PC-9 (cell line): Measurements from ENCODE around the gene SLC35D1. TPM values are rescaled to one million over a fixed set of nuclear protein-coding genes. Genes with fewer than 3 reads are reported as not detected.

Source experiments
- BruUV-seq: library from RNA; stranded (reverse); fragments of 400-500 nt; replicated peaks from 2 replicates; lab custom pipeline; 2021; lab: Mats Ljungman, UMichigan
- CTCF ChIA-PET: fragments of 300-600 bp; sonication (Branson Sonifier 250); formaldehyde crosslinking; loops from one replicate; lab custom pipeline; 2022; ENCODE audit warnings: antibody characterized with exemption; lab: Charles Lee
- POLR2A ChIA-PET: fragments of 300-600 bp; sonication (Branson Sonifier 250); formaldehyde crosslinking; loops from one replicate; lab custom pipeline; 2022; ENCODE audit warnings: antibody characterized with exemption; ENCODE audit not compliant: unreplicated experiment; lab: Charles Lee
- DNase-seq, 2 experiments: peaks; one replicate each; pipeline versions ENCODE4 v3.0.0 to v3.0.0-alpha.2; 2015 to 2022; ENCODE audit warnings: mixed read lengths in 1 of 2
- H2AFZ ChIP-seq: fragments of 200-600 bp; sonication (generic); 2 replicates; pipeline ENCODE4 v1.8.1; 2017; ENCODE audit warnings: antibody characterized with exemption
- H3F3A ChIP-seq: fragments of 200-600 bp; sonication (generic); 2 replicates; pipeline ENCODE4 v1.8.1; 2017; ENCODE audit warnings: antibody characterized with exemption, mild to moderate bottlenecking, low read depth; ENCODE audit not compliant: insufficient read depth
- H3K27ac ChIP-seq: fragments of 200-600 bp; sonication (generic); 2 replicates; pipeline ENCODE4 v1.6.1; 2016; ENCODE audit warnings: mixed run types
- H3K27me3 ChIP-seq: fragments of 200-600 bp; sonication (generic); 2 replicates; pipeline ENCODE4 v1.6.1; 2016; ENCODE audit warnings: low read depth, mixed run types; ENCODE audit not compliant: insufficient read depth
- H3K36me3 ChIP-seq: fragments of 200-600 bp; sonication (generic); 2 replicates; pipeline ENCODE4 v1.6.1; 2016; ENCODE audit warnings: low read depth, mixed run types
- H3K4me1 ChIP-seq: fragments of 200-600 bp; sonication (generic); replicated peaks from 2 replicates; pipeline ENCODE4 v1.6.1; 2016; ENCODE audit warnings: mixed run types; ENCODE audit not compliant: insufficient read depth
- H3K4me2 ChIP-seq: fragments of 200-600 bp; sonication (generic); 2 replicates; pipeline ENCODE4 v1.6.1; 2017; ENCODE audit warnings: mixed run types
- H3K4me3 ChIP-seq: fragments of 200-600 bp; sonication (generic); 2 replicates; pipeline ENCODE4 v1.6.1; 2016; ENCODE audit warnings: mixed run types
- H3K79me2 ChIP-seq: fragments of 200-600 bp; sonication (generic); 2 replicates; pipeline ENCODE4 v1.6.1; 2017; ENCODE audit warnings: low read depth, mixed run types
- H3K9me2 ChIP-seq: fragments of 200-600 bp; sonication (generic); 2 replicates; pipeline ENCODE4 v1.8.1; 2017; ENCODE audit warnings: mild to moderate bottlenecking; ENCODE audit not compliant: insufficient read depth
- H3K9me3 ChIP-seq: fragments of 200-600 bp; sonication (generic); 2 replicates; pipeline ENCODE4 v1.8.1; 2016; ENCODE audit warnings: low read depth; ENCODE audit not compliant: insufficient read depth
- H4K20me1 ChIP-seq: fragments of 200-600 bp; sonication (generic); 2 replicates; pipeline ENCODE4 v1.8.1; 2017; ENCODE audit not compliant: insufficient read depth
- EZH2 ChIP-seq: fragments of 200-600 bp; sonication (generic); IDR thresholded peaks from 2 replicates; pipeline ENCODE4 v1.8.0; 2017; ENCODE audit warnings: antibody characterized with exemption, low read depth
- intact Hi-C: fragments of 100-400 bp; cut with micrococcal nuclease; formaldehyde crosslinking; loops from one replicate; pipeline ENCODE4 v1.10.0; 2022; ENCODE audit not compliant: unreplicated experiment
- total RNA-seq: library from RNA; stranded (reverse); gene quantifications from 2 replicates; pipeline ENCODE4 v1.2.3, GENCODE V29; 2021
- TF ChIP-seq, protein P1 (sequence below): fragments of 200-600 bp; sonication (generic); conservative IDR thresholded peaks from 2 replicates; pipeline ENCODE4 v1.6.1; 2017; ENCODE audit warnings: mixed run types, antibody characterized with exemption, mild to moderate bottlenecking, moderate library complexity

Gene SLC35D1
- total RNA-seq, 1 experiment from 2014 or later, result 2.6 TPM

DNA sequence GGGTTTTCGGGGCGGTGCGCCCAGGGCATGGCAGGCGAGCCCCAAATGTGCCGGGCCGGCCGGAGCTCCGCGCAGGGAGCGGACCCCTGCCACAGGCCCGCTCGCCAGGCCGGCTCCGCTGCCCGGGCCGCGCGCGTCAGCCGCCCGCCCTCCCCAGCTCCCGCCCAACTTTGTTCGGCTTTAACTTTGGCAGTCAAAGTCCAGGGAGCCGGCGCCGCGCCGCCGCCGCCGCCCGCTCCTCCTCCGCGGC, 488 bp downstream of the SLC35D1 start:
- no peaks in the 10 kb centered on the region for H3K36me3 ChIP-seq
- H3K27ac ChIP-seq, result peak overlapping the region; percentile 41; the same call in 1 of the 2 replicates
- H3K27me3 ChIP-seq, result no peaks in the 10 kb centered on the region
- BruUV-seq, result no TSS peak
- no peaks in the 10 kb centered on the region for H3K9me3 ChIP-seq
- H3K4me1 ChIP-seq, result peaks cover 13% of the 10 kb centered on the region
- H2AFZ ChIP-seq, result peak overlapping the region; percentile 99
- no peaks in the 10 kb centered on the region for H3F3A ChIP-seq
- TF ChIP-seq EZH2, result no peak
- TF ChIP-seq, protein P1, sequence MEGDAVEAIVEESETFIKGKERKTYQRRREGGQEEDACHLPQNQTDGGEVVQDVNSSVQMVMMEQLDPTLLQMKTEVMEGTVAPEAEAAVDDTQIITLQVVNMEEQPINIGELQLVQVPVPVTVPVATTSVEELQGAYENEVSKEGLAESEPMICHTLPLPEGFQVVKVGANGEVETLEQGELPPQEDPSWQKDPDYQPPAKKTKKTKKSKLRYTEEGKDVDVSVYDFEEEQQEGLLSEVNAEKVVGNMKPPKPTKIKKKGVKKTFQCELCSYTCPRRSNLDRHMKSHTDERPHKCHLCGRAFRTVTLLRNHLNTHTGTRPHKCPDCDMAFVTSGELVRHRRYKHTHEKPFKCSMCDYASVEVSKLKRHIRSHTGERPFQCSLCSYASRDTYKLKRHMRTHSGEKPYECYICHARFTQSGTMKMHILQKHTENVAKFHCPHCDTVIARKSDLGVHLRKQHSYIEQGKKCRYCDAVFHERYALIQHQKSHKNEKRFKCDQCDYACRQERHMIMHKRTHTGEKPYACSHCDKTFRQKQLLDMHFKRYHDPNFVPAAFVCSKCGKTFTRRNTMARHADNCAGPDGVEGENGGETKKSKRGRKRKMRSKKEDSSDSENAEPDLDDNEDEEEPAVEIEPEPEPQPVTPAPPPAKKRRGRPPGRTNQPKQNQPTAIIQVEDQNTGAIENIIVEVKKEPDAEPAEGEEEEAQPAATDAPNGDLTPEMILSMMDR, result no peak
- peaks cover 7% of the 10 kb centered on the region; the same call in 1 of the 2 replicates for H3K79me2 ChIP-seq
- DNase-seq, result peak; percentile 40 to 57
- H4K20me1 ChIP-seq, result no peaks in the 10 kb centered on the region
- no peaks in the 10 kb centered on the region for H3K9me2 ChIP-seq
- CTCF ChIA-PET, result no interaction called here
- H3K4me3 ChIP-seq, result peak overlapping the region; percentile 99
- POLR2A ChIA-PET, result interaction anchor here (0.6 kb wide), 1 partner anchor 115 kb away, joined by 3 read pairs; no protein-coding TSS in a partner anchor
- H3K4me2 ChIP-seq, result peak overlapping the region; percentile 97
- intact Hi-C loops, result loop anchor here (2.0 to 10.0 kb wide), 2 partner anchors 129 to 161 kb away; partner anchors contain the start of genes DNAI4 and MIER1

DNA sequence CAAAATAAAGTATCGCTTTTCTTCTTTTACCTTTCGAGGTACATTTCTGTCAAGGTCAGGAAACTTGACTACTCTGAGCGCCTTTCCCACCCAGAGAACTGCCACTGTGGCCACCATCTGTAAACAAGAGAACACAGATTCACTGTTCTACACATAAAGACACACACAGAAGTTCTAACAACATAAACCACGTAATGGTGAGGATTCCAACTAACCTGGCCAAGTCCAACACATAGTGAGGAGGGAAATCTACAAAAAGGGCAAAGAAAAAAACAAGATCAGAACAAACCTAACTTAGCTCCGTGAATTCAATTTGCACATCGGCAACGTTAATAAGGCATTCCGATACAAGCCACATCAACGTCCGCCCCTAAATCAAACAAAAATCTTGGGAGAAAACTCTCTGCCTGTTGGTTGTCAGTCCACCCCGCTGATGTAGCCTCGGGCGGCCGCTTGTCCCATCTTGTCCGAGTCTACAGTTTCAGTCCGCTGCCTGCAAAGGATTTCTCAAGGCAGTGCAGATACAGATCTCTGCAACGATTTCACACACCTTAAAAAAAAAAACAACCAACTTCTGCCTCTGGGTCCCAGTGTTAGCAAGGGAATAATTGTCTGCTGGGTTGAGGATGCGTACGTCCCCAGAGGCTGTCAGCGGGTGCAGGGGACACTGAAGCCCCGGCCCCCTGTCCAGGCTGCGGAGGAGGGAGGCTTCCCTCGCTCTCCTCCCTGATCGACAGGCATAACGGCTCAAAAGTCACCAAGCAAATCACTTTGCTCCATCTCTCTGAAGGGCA, 1.0 kb downstream of the SLC35D1 start:
- Histone ChIP-seq H3K36me3 (no peaks in the 10 kb centered on the region), H3K9me2 (no peaks in the 10 kb centered on the region), H4K20me1 (no peaks in the 10 kb centered on the region), H3K27me3 (no peaks in the 10 kb centered on the region), H3K4me1 (peaks cover 13% of the 10 kb centered on the region), H3K4me2 (peak overlapping the region; percentile 97), H3K79me2 (peaks cover 7% of the 10 kb centered on the region; the same call in 1 of the 2 replicates), H3K9me3 (no peaks in the 10 kb centered on the region), H3F3A (no peaks in the 10 kb centered on the region), H3K27ac (no peak overlapping the region), H3K4me3 (peak overlapping the region; percentile 99), H2AFZ (peak overlapping the region; percentile 99)
- intact Hi-C loops, result loop anchor here (2.0 to 10.0 kb wide), 2 partner anchors 128 to 162 kb away; partner anchors contain the start of genes DNAI4 and MIER1
- TSS peak; percentile 46 for BruUV-seq
- ChIA-PET CTCF (no interaction called here), POLR2A (interaction anchor here (0.6 kb wide), 1 partner anchor 114 kb away, joined by 3 read pairs; no protein-coding TSS in a partner anchor)
- DNase-seq, result peak; percentile 62 to 69
- TF ChIP-seq, protein P1, result no peak
- TF ChIP-seq EZH2, result no peak

DNA sequence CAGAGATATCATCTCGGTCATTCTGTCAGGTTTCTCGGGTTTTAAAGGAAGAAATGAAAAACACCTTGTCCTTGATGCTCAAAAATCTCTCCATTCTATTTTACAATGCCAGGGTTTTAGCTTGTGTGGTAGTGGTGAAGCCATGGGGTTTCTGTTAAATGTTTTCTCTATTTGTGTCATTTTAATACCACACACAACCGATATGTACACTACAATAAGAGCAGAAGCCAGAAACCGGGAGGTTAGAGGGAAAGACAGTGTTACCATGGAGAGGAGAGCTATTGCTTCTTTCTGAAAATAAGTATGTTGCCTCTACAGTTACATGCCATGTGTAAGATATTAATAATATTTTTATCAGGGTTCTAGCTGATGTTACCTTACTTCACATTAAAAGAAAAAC, 2.8 kb downstream of the SLC35D1 start:
- Histone ChIP-seq H3K9me2 (no peaks in the 10 kb centered on the region), H2AFZ (no peak overlapping the region), H3K9me3 (no peaks in the 10 kb centered on the region), H4K20me1 (no peaks in the 10 kb centered on the region), H3K27ac (no peak overlapping the region), H3K27me3 (no peaks in the 10 kb centered on the region), H3K79me2 (peaks cover 7% of the 10 kb centered on the region; the same call in 1 of the 2 replicates), H3K4me3 (no peak overlapping the region), H3K4me1 (peaks cover 13% of the 10 kb centered on the region), H3K4me2 (no peak overlapping the region), H3F3A (no peaks in the 10 kb centered on the region), H3K36me3 (no peaks in the 10 kb centered on the region)
- CTCF ChIA-PET, result no interaction called here
- BruUV-seq, result no TSS peak
- POLR2A ChIA-PET, result no interaction called here
- DNase-seq, result no peak
- TF ChIP-seq, protein P1, result no peak
- no peak for TF ChIP-seq EZH2
- intact Hi-C loops, result loop anchor here (10.0 kb wide), 1 partner anchor 164 kb away; no protein-coding TSS in a partner anchor
